ENCODE results near the gene RHOT2. TPM values are rescaled to one million over a fixed set of nuclear protein-coding genes. Genes with fewer than 3 reads are reported as not detected.
"Not testable (repeated sequence)": the region's sequence is repeated elsewhere in the genome, so short reads cannot be mapped to it uniquely, and the experiment has no call there.

RHOT2 gene
- total RNA-seq, 1 donor from 2014 or later: 33.2 TPM

DNA sequence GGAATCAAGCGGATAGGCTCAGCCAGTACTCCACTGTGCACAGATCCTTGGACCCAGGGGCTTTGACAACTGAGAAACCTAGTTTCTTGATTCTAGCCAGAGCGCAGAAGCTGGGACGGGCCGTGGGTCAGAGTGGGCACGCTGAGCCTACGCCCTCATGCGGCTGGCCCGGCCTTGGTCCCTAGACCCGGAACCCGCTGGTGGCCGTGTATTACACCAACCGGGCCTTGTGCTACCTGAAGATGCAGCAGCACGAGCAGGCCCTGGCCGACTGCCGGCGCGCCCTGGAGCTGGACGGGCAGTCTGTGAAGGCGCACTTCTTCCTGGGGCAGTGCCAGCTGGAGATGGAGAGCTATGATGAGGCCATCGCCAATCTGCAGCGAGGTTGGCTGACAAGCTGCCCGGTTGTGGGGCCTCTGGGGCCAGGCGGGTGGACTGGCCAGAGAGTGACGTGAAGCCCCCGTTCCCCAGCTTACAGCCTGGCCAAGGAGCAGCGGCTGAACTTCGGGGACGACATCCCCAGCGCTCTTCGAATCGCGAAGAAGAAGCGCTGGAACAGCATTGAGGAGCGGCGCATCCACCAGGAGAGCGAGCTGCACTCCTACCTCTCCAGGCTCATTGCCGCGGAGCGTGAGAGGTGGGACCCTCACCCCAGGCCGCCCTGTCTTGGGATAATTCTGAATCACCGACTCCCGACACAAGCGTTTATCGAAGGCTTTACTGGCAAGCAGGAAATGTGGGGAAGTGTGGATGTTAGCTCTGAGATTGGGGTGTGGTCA lies 13.2 kb downstream of the RHOT2 start:
- no peak for DNase-seq (ENCODE audit: low spot score)

DNA sequence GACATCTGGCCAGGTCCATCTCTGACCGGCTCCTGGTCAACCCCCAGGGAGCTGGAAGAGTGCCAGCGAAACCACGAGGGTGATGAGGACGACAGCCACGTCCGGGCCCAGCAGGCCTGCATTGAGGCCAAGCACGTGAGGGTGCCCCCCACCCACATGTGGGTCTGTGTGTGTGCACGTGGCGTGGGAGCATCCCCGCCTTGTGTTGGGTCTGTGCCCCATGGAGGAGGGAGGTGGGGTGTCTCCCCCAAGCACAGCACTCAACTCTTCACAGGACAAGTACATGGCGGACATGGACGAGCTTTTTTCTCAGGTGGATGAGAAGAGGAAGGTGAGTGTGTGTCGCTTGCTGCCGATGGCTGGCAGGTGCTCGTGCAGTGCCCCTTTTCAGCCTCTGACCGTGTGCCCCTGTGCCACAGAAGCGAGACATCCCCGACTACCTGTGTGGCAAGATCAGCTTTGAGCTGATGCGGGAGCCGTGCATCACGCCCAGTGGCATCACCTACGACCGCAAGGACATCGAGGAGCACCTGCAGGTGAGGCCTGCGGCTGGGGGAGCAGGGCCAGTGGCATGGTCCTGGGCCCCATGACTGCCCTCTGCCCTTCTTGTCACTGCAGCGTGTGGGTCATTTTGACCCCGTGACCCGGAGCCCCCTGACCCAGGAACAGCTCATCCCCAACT lies 14.0 kb downstream of the RHOT2 start:
- DNase-seq (ENCODE audit: low spot score): no peak

DNA sequence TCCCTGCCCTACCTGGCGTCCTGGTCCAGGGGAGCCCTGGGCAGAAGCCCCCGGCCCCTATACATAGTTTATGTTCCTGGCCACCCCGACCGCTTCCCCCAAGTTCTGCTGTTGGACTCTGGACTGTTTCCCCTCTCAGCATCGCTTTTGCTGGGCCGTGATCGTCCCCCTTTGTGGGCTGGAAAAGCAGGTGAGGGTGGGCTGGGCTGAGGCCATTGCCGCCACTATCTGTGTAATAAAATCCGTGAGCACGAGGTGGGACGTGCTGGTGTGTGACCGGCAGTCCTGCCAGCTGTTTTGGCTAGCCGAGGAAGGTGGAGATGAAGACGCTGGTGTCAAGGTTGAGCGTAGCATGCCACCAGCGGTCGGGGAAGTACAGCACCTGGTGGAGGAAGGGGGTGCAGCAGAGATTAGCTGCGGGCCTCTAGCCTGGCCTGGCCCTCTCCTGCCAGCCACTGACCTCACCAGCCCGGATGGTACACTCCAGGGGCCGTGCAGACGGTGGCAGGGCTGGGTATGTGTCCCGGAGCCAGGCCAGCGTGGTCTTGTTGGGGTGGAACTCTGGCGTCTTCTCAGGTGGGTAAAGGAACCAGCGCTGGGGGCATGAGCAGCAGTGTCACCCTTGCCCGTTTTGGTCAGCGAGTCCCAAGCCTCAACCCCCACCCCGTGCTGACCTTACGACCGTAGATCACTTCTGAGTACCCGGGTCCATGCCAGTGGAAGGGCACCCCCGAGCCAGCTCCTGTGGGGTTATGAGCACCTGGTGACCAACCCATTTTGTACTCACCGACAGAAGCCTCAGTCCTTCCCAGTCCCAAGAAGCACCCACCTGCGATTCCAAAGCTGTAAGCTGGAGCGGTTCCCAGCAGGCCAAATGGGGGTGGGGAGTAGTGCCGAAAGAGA lies 14.8 kb downstream of the RHOT2 start:
- no peak for DNase-seq (ENCODE audit: low spot score)

DNA sequence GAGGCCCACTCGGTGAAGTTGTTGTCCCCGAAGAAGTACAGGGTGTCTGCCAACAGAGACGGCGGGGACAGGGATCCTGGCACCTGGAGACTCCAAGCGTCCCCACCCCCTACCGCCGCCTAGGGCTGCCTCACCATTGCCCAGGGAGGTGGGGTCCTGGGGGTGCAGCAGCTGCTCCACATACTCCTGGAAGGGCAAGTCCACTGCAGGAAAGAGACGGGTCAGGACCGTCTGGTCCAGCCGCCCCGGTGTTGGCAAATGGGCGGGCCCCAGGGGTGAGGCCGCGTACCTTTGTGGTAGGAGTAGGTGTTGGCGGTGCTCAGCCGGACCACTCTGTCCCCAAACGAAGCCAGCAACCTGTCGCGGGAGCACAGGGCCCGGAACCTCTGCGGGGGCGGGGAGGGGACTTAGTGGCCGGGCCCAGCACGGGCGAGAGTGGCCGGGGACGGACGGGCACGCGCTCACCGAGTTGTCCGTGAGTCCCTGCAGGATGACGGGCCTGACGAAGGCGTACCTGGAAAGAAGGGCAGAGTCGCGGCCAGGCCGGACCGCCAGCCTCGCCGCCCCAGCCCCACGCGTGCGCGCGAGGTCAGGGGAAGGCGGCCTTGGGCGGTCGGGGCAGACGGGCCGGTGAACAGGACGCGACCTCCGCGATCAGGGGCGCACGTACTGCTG lies 15.6 kb downstream of the RHOT2 start:
- no peak for DNase-seq (ENCODE audit: low spot score)

GRCh38 chr16:684071-684794 lies 16.3 kb downstream of the RHOT2 start, which contains the start of gene JMJD8:
TSS of gene JMJD8 (minus strand) at chr16:684334. CDS start at chr16:684319, 15 bp downstream.
- DNase-seq (ENCODE audit: low spot score): peak; percentile 97

GRCh38 chr16:684961-685696 lies 17.2 kb downstream of the RHOT2 start:
- no peak for DNase-seq (ENCODE audit: low spot score)

DNA sequence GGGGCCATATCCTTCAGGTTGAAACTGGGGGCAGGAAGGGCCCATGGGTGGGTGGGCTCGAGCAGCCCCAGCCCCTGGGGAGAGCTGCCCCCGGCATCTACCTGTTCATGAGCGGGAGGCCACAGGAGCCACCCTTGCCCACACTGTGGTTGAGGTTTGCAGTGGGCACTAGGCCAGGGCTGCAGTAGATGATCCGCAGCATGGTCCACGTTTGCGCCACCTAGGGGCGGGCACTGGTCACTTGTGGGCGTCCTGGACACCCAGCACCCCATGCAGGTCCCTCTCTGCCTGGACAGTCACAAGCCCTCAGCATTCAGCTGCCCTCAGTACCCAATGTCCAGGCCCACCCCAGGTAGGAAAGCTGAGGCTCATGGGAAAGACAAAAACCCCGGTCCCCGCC lies 18.0 kb downstream of the RHOT2 start:
- no peak for DNase-seq (ENCODE audit: low spot score)

GRCh38 chr16:686459-687260 lies 18.7 kb downstream of the RHOT2 start:
- no peak for DNase-seq (ENCODE audit: low spot score)

DNA sequence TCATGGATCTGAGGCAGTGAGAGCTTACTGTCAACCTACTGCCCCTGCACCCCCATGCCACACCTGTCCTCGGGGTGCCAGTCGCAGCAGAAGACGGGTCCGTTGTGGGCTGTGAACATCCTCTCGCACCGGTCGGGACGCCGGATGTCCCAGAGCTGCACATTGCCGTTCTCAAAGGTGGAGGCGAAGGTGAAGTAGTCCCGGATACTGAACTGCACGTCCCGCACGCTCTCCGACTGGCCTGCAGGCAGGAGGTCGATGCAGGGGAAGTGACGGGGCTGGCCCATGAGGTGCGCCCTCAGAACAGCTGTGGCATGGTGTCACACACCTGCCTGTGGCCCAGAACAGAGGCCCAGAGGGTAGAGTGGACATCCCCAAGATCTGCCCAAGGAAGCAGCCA lies 19.6 kb downstream of the RHOT2 start:
- DNase-seq (ENCODE audit: low spot score): no peak

- DNase-seq (ENCODE audit: low spot score): no peak
Measured at GRCh38 chr16:689175-689897, 21.4 kb downstream of the RHOT2 start.

DNA sequence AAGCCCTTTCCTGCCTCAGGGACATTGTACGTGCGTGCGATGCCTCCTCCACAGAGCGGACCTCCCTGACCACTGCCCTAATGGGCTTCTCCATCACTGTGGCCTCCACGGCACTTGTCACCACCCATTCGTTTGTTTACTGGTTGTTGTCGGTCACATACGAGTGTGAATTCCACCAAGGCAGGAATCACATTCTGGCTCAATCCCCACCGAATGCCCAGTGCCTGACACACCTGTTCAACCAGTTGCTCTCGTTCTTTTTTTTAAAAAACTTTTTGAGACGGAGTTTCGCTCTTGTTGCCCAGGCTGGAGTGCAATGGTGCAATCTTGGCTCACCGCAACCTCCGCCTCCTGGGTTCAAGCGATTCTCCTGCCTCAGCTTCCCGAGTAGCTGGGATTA lies 23.3 kb downstream of the RHOT2 start:
- DNase-seq (ENCODE audit: low spot score): not testable (repeated sequence)

DNA sequence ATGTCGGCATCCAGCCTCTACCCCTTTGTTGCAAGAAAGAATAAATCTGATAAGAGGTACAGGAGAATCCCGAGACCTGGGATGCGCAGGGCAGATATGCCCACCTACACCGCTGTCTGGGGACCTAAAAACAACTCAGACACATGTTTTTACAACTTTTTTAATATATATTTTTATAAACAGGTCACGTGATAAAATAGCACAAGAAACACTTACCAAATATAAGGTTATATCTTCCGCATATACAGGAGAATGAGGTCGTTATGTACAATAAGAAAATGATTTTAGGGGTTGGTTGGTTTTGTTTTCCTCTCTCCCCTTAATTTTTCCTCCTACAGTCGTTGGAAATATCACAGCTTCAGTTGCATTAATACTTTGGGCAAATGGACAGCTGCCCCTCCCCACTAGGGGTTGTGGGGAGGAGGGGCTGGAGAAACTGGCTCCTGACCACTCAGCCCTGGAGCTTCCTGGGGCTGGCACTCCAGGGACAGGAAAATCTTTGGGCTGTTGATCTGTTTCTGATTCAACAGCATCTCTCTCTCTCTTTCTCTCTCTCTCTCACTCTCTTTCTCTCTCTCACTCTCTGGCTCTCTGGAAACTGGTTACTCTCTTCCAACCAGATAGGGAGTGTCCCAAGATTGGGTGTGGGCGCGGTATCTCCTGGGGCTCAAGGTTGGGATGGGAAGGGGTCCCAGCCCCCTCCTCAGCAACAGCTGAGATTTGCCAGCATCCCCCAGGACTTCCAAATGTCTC lies 24.6 kb downstream of the RHOT2 start:
- no peak for DNase-seq (ENCODE audit: low spot score)

DNA sequence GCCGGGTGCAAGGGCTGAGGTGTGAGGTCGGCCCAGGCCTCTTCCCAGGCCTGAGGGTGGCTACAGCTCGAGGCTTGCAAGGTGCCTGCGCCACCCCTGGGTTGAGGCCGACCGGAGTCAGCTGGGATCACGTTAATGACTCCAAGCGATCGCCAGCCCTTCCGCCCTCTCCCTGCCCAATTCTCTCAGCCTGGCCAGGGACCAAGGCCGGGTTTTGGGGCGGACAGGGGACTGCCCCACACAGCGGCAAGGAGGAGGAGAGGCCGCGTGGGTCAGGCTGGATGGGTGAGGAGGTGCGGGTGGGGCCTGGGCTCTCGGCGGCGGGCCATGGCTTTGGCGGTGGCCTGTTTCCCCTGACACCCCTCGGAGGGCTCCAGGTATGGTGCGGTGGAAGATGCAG lies 25.4 kb downstream of the RHOT2 start:
- DNase-seq (ENCODE audit: low spot score): no peak

GRCh38 chr16:693766-694165 lies 25.8 kb downstream of the RHOT2 start:
- DNase-seq (ENCODE audit: low spot score): no peak

DNA sequence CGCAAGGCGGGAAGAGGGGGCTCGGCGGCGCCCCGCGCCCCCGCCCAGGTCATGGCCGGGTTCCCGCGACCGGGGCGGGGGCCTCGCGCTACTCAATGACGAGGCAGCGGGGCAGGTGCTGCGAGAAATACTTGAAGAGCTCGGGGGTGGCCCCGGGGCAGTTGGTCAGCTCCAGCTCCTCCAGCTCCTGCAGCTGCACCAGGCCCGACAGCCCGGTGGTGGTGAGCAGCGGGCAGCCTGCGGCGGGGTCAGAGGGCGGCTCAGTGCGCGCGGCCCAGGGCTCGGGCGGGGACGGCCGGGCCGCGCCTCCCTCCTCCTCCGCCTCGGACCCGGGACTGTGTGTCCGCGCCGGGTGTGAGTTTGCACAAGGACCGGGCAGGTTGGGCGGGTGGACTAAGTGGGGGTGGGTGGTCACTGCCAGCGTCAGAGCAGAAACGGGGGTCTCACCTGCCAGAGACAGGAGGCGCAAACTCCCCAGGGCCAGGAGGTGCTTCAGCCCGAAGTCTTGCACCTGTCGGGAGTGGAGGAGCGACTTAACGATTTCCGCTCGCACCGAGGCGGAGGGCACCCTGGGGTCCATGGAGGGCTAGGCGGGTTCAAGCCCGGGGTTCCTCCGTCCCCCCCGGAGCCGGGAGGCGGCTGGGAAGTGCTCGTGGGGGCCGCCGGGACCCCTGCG lies 26.4 kb downstream of the RHOT2 start:
- DNase-seq (ENCODE audit: low spot score): no peak

DNA sequence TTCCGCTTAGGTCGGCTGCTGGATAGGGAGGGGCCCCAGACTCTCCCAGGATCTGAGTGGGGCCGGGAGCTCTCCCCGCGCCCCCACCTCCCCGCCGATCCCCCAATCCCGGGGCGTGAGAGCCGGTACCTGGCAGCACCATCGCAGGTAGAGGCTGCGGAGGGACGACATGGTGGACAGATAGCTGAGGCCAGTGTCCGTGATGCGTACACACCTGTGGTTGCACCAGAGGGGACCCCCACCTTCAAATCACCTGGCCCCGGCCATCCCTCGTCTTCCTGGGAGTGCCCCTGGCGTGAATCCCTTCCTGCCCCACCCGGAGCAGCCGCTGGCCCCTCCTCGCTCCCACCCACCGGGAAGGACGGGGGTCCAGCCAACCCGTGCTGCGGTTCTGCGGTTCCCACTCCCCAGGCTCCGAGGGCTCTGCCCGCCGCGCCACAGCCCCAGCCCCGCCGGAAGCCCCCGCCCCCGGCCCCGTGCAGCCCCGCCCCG lies 27.0 kb downstream of the RHOT2 start:
- no peak for DNase-seq (ENCODE audit: low spot score)
